ENCODE results near the gene OR4L1.
"Not testable (repeated sequence)": the region's sequence is repeated elsewhere in the genome, so short reads cannot be mapped to it uniquely, and the experiment has no call there.

OR4L1 gene

DNA sequence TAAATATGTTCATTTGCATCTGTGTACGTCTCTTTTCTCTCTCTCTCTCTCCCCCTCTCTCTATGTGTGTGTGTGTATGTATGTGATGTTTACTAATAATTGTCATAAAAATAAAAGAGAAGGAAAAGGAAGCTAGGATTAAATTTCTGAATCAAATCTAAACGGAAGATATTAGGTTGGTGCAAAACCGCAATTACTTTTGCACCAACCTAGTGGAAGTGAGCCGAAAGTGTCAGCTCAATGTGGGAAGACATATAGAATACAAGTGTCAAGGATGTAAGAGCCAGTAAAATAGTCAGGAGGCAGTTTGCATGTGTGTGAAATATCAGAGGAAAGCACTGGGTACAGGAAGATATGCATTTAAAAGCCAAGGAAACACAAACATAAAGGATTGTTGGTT is 32.2 kb downstream of the OR4L1 start:
- TF ChIP-seq ZFX (IDR thresholded peaks at IDR 0.05; ENCODE audit: borderline replicate concordance): no peak
- TF ChIP-seq, protein P1, sequence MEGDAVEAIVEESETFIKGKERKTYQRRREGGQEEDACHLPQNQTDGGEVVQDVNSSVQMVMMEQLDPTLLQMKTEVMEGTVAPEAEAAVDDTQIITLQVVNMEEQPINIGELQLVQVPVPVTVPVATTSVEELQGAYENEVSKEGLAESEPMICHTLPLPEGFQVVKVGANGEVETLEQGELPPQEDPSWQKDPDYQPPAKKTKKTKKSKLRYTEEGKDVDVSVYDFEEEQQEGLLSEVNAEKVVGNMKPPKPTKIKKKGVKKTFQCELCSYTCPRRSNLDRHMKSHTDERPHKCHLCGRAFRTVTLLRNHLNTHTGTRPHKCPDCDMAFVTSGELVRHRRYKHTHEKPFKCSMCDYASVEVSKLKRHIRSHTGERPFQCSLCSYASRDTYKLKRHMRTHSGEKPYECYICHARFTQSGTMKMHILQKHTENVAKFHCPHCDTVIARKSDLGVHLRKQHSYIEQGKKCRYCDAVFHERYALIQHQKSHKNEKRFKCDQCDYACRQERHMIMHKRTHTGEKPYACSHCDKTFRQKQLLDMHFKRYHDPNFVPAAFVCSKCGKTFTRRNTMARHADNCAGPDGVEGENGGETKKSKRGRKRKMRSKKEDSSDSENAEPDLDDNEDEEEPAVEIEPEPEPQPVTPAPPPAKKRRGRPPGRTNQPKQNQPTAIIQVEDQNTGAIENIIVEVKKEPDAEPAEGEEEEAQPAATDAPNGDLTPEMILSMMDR (IDR thresholded peaks at IDR 0.05): no peak
- no peak overlapping the region for H3K27ac ChIP-seq

DNA sequence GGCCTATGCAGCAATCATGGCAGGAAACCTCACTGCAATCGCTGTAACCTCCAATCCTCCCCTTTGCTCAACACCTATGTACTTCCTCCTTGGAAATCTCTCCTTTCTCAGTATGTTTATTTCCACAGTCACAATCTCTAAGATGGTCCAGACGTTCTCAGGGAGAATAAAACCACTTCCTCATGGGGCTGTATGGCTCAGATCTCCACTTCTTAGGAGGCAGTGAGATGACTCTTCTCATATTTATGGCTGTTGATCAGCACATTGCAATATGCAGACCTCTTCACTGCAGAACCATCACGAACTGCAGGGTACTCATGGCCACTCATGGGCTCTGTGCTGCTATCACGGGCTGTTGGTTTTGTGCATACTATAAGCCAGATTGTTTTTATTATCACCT is 33.6 kb downstream of the OR4L1 start:
- no peak overlapping the region for H3K27ac ChIP-seq
- TF ChIP-seq ZFX (IDR thresholded peaks at IDR 0.05; ENCODE audit: borderline replicate concordance): no peak
- TF ChIP-seq, protein P1 (IDR thresholded peaks at IDR 0.05): no peak

DNA sequence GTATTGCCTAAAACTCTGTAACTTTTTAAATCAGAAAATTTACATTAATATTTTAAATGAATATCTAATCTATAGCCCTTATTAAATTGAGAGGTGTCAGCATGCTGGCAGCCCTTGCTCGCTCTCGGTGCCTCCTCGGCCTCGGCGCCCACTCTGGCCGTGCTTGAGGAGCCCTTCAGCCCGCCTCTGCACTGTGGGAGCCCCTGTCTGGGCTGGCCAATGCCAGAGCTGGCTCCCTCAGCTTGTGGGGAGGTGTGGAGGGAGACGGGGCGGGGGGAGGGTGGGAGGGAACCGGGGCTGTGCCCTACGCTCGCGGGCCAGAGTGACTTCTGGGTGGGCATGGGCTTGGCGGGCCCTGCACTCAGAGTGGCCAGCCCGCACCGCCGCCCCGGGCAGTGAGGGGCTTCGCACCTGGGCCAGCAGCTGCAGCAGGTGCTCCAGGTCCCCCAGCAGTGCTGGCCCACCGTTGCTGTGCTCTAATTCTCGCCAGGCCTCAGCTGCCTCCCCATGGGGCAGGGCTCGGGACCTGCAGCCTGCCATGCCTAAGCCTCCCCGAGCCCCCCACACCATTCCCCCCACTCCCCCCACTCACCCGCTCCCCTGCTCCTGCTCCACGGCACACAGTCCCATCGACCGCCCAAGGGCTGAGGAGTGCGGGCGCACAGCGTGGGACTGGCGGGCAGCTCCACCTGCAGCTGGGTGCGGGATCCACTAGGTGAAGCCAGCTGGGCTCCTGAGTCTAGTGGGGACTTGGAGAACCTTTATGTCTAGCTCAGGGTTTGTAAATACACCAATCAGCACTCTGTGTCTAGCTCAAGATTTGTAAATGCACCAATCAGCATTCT is 39.3 kb downstream of the OR4L1 start:
- H3K27ac ChIP-seq: not testable (repeated sequence)

DNA sequence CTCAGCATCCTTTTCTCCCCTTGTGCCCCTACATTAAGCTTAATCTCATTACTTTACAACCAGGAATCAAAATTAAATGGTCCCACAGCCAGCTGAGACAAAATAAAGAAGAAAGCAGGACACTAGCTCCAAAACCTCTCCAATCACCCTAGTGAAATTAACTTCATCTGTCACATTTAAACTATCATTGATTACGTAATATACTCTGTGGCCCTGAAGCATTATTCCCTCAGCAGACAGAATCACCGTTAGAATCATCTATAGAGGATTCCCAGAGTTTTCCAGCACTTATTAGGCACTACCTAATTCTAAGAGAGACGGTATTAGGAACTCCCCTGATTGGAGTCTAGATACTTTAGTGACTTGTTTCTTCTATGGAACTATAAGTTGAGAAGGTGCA is 50.6 kb downstream of the OR4L1 start, which contains the start of gene OR4K17:
TSS of gene OR4K17 (plus strand) at position 302 of the 400 bp plus-strand sequence. CDS start 6,761 bp downstream, outside the sequence.
- TF ChIP-seq ZFX (IDR thresholded peaks at IDR 0.05; ENCODE audit: borderline replicate concordance): no peak
- TF ChIP-seq, protein P1 (IDR thresholded peaks at IDR 0.05): no peak
- no peak within 1 kb of the TSS for H3K27ac ChIP-seq
